ENCODE data around the gene SOHLH1. TPM values are rescaled to one million over a fixed set of nuclear protein-coding genes. Genes with fewer than 3 reads are reported as not detected.

SOHLH1 gene
- total RNA-seq, result not detected

DNA sequence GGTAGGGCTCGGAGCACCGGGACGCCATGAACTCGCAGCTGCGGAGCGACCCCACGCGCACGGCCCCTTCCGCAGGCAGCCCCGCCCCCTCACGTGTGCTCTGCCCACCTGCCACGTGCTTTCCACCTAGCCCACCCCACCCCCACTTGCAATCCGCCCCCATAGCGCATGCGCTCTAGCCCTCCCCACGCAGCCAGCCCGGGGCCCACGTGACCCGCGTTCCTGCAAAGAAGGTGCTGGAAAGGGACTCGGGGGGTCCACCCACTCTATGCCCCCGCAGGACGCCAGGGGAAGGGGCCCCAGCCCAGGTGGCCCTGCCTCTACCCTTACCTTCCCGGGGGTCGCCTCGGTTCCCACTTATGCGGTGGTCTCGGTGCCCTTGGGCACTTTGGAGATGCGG lies at the start of gene SOHLH1:
Gene SOHLH1, minus strand, starts transcription at position 42 of the 400 bp plus-strand sequence. Its CDS starts 14 bp downstream, at position 28.
- Mint-ChIP-seq H3K36me3 (no peaks in the 10 kb centered on the region), H3K27ac (no peak within 1 kb of the TSS), H3K4me1 (no peaks in the 10 kb centered on the region), H3K4me3 (no peak within 1 kb of the TSS), H3K27me3 (no peaks in the 10 kb centered on the region), H3K9me3 (no peaks in the 10 kb centered on the region)
- ATAC-seq (ENCODE audit: low read depth), result no peak
- POLR2A ChIA-PET, result no interaction called here
- DNase-seq, result no peak

DNA sequence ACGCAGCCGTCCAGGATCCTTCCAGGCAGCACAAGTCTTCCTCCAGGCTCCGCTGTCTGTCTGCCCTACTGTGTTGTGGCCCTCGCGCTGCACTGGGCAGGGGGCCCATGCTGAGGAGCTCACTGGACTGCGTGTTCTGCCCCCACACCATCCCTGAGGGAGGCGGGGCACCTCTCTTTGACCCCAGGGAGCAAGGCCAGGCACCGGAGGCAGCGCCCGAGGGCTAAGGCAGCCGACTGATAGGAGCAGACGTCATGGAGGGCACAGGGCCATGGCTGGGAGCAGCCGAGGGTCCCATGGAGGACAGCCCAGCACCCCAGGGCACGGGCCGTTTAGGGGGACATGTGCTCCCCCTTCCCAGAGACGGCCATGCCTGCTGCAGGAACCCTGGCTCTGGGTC lies 49.4 kb upstream of the SOHLH1 start:
- DNase-seq, result no peak
- H3K27me3 Mint-ChIP-seq, result no peaks in the 10 kb centered on the region
- POLR2A ChIA-PET, result no interaction called here
- no peaks in the 10 kb centered on the region for H3K4me1 Mint-ChIP-seq
- H3K36me3 Mint-ChIP-seq, result no peaks in the 10 kb centered on the region
- ATAC-seq (ENCODE audit: low read depth), result no peak
- H3K9me3 Mint-ChIP-seq, result no peaks in the 10 kb centered on the region
- no peak overlapping the region for H3K27ac Mint-ChIP-seq
- no peak overlapping the region for H3K4me3 Mint-ChIP-seq

DNA sequence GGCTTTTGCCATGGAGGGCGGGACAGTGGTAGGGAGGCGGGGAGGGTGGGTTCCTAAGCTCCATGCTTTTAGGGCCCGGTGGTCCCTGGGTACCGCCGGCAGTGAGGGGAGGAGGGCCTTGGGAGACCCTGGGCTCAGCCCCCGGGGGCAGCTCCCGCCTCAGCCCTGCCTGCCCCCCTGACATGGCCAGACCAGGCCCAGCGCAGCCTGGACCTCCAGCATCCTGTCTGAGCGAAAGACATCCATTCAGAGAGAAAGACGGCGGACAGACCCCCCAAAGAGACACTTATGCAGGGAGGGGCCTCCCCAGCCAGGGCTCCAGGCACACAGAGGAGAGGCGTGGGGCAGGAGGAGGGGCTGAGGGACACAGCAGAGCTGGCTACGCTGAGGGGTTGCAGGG lies 48.0 kb upstream of the SOHLH1 start:
- H3K36me3 Mint-ChIP-seq, result no peaks in the 10 kb centered on the region
- DNase-seq (no peak), ATAC-seq (ENCODE audit: low read depth) (no peak)
- no peaks in the 10 kb centered on the region for H3K9me3 Mint-ChIP-seq
- no peak overlapping the region for H3K4me3 Mint-ChIP-seq
- no peak overlapping the region for H3K27ac Mint-ChIP-seq
- POLR2A ChIA-PET, result no interaction called here
- no peaks in the 10 kb centered on the region for H3K4me1 Mint-ChIP-seq
- H3K27me3 Mint-ChIP-seq, result no peaks in the 10 kb centered on the region

- DNase-seq, result no peak
- Mint-ChIP-seq H3K4me1 (no peaks in the 10 kb centered on the region), H3K36me3 (no peaks in the 10 kb centered on the region), H3K27ac (no peak overlapping the region), H3K4me3 (no peak overlapping the region), H3K9me3 (no peaks in the 10 kb centered on the region), H3K27me3 (no peaks in the 10 kb centered on the region)
- ATAC-seq (ENCODE audit: low read depth), result no peak
- POLR2A ChIA-PET, result no interaction called here
These were observed 47.3 kb upstream of the SOHLH1 start for GRCh38 chr9:135746565-135746964.

- DNase-seq (no peak), ATAC-seq (ENCODE audit: low read depth) (no peak)
- no peak overlapping the region for H3K27ac Mint-ChIP-seq
- POLR2A ChIA-PET, result no interaction called here
- no peak overlapping the region for H3K4me3 Mint-ChIP-seq
- H3K27me3 Mint-ChIP-seq, result no peaks in the 10 kb centered on the region
- H3K9me3 Mint-ChIP-seq, result no peaks in the 10 kb centered on the region
- H3K4me1 Mint-ChIP-seq, result no peaks in the 10 kb centered on the region
- no peaks in the 10 kb centered on the region for H3K36me3 Mint-ChIP-seq
These were observed 46.5 kb upstream of the SOHLH1 start for GRCh38 chr9:135745686-135746324.

GRCh38 chr9:135745189-135745588 lies 45.9 kb upstream of the SOHLH1 start:
- no peak for ATAC-seq (ENCODE audit: low read depth)
- POLR2A ChIA-PET, result no interaction called here
- H3K27ac Mint-ChIP-seq, result no peak overlapping the region

DNA sequence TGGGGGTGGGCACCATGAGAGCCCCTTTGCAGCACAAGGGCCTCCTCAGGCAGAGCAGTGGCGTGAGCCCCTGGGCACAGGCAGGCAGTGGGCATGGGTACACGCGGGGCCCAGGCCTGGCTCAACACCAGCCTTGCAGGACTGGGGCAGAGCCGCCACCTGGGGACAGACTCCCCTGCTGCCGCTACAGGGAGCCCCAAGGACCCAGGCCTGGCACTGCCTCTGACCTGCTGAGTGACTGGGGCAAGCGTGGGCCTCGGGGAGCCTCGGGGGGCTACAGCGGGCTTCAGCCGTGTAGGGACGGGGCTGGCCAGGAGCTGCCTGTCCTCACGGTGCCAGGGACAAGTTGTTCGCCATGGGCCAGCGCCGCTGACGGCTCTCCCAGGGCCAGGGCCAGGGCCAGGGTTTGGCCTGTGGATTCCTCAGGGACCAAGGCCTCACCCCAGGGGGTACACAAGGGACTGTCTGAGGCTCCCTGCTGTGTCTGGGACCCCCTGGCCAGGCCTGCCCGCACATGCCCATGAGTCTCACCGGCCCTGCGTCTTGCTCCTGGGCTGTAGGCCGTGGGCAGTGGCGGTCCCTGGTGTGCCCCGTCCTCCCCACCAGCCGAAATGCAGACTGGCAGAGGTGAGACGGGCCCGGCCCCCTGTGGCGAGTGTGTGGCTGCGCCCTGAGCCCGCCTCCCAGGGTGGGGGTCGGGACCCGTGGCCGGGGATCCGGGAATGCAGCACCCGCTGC lies 45.2 kb upstream of the SOHLH1 start:
- Mint-ChIP-seq H3K27ac (no peak overlapping the region), H3K36me3 (no peaks in the 10 kb centered on the region), H3K4me1 (no peaks in the 10 kb centered on the region), H3K27me3 (no peaks in the 10 kb centered on the region), H3K9me3 (no peaks in the 10 kb centered on the region), H3K4me3 (no peak overlapping the region)
- ATAC-seq (ENCODE audit: low read depth) (no peak), DNase-seq (no peak)
- POLR2A ChIA-PET, result no interaction called here

More at GRCh38 chr9:135745189-135745588, 45.9 kb upstream of the SOHLH1 start:
- H3K36me3 Mint-ChIP-seq, result no peaks in the 10 kb centered on the region
- H3K27me3 Mint-ChIP-seq, result no peaks in the 10 kb centered on the region
- H3K9me3 Mint-ChIP-seq, result no peaks in the 10 kb centered on the region
- no peaks in the 10 kb centered on the region for H3K4me1 Mint-ChIP-seq
- H3K4me3 Mint-ChIP-seq, result no peak overlapping the region
- no peak for DNase-seq

DNA sequence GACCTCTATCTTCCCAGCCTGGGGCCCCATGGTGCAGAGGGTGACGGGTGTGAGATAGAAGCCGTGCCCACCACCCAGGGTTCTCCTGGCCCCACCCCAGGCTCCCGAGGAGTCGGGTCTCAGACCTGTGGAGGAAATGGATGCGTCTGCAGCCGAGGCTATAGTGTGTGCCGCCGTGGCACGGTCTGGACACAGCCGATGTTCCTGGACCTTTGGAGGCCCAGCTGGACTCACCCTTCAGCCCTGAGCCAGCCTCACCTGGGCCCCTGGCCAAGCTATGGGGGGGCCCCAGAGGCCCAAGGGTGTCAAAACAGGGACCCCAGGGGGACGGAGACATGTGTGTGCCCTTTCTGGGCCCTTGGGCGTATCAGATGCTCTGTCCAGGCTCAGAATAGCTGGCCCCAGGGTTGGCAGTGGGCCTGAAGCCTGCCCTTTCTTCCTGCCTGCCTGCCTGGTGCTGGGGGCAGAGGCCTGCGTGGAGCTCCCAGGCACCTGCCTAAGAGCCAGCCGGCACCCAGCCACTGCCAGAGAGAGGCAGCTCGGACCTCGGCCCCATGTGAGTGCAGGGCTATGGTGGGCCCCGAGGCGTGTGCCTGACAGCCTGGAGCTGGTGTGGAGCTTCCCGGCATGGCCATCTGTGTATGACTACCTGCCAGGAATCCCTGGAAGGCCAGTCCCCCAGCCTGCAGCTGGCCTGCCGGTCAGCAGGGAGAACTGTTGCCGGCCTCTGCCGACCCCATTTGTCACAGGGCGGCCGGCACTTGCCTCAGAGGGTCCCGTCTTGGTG lies 44.5 kb upstream of the SOHLH1 start:
- no peaks in the 10 kb centered on the region for H3K27me3 Mint-ChIP-seq
- DNase-seq, result no peak
- H3K27ac Mint-ChIP-seq, result no peak overlapping the region
- no peak for ATAC-seq (ENCODE audit: low read depth)
- H3K4me1 Mint-ChIP-seq, result no peaks in the 10 kb centered on the region
- H3K4me3 Mint-ChIP-seq, result no peak overlapping the region
- POLR2A ChIA-PET, result no interaction called here
- no peaks in the 10 kb centered on the region for H3K36me3 Mint-ChIP-seq
- no peaks in the 10 kb centered on the region for H3K9me3 Mint-ChIP-seq

DNA sequence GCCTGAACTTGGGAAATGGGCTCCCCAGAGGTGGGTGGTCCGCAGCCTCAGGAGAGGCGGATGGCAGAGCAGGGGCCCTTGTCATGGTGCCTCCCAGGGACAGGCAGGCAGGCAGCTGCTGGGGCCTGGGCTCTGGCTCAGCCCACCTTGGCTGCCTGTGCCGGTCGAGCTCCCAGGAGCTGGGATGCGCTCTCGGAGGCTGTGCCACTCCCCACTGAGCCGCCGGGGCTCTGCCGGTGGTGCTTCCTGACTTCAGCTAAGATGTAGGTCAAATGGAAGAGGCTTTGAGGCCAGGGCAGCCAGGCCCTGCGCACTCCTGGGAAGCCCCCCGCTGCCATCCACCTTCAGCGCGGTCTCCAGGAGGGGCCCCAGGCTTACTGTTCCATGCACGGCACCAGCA lies 43.7 kb upstream of the SOHLH1 start:
- no peaks in the 10 kb centered on the region for H3K9me3 Mint-ChIP-seq
- no peak overlapping the region for H3K27ac Mint-ChIP-seq
- no peaks in the 10 kb centered on the region for H3K27me3 Mint-ChIP-seq
- no peaks in the 10 kb centered on the region for H3K4me1 Mint-ChIP-seq
- POLR2A ChIA-PET, result no interaction called here
- ATAC-seq (ENCODE audit: low read depth), result no peak
- H3K4me3 Mint-ChIP-seq, result no peak overlapping the region
- no peak for DNase-seq
- no peaks in the 10 kb centered on the region for H3K36me3 Mint-ChIP-seq

DNA sequence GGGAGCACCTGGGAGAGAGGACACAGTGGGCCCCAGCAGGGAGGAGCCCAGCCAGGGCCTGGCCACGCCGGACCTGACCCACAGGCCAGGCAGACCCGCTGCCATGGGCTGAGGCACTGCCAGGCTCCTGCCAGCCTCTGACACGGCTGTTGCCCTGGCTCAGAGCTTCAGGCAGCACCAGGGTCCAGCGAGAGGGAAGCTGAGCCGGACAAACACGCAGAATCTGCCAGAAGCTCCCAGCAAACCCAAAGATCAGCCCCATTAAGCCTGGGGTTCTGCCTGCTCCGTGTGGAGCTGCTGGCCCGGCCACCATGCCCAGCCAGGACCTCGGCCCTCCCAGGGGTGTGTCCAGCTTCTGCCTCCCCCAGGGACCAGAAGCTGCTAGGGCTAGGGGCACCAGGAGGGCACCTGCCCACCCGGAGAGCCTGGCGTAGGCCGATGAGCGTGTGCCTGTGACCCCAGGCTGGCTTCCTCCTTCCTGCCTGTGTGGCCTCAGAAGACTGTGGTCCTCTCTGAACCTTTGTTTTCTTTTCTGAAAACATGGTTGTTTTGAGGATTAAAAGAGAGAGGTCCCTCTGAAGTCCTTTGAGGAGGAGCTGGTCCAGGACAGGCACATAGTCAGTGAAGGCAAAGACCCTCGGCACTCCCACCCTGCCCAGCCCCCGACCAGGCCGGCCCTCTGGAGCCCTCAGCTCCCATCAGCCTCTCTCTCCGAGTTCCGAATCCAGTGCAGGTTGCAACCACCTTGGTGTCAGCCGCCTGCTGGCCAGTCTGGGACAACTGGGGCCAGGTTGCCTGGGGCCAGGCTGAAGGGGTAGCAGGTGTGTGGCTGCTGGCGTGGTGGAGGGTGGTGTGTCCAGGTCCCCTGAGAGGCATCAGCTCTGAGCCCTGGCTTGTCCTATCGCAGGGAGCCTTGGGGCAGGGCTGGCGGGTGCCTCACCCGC lies 42.3 kb upstream of the SOHLH1 start:
- DNase-seq, result no peak
- Mint-ChIP-seq H3K4me3 (no peak overlapping the region), H3K4me1 (no peaks in the 10 kb centered on the region), H3K27me3 (peaks cover 5% of the 10 kb centered on the region), H3K27ac (no peak overlapping the region), H3K36me3 (no peaks in the 10 kb centered on the region), H3K9me3 (no peaks in the 10 kb centered on the region)
- POLR2A ChIA-PET, result no interaction called here
- ATAC-seq (ENCODE audit: low read depth), result no peak

DNA sequence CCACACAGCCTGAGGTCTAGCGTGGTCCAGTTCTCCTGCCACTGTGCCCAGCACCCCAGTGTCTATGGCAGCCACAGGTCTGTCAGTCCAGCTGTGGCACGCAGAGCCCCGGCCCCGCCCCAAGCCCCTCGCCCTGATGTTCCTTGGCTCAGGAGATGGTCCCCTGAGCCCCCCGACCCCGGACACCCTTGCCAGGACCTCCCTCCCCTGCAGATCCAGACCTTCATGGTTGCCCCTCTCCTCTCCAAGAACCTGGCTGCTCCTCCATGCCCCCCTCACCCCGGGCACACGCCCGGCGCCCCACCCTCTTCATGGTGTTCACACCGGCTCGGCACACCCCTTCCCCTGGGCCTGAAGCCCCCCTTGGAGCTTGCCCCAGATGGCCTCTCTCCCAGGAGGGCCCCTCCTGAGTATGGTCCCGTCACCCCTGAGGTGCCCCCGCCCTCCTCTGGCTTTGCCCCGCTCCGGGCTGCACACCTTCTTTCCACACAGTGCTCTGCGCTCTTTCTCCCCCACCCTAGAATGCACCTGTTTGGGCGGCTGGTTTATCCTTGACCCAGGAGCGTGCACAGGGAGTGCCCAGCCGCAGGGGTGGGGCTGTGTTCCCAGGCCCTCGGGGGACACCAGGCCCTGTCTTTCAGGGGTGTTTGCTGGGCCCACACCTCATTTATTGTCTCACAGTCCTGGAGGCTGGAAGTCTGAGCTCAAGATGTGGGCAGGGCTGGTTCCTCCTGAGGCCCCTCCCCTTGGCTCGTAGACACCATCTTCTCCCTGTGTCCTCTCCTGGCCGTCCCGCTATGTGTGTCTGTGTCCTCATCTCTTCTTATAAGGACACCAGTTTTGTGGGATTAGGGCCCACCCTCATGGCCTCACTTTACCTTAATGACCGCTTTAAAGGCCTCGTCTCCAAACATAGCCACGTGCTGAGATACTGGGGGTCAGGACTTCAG lies 40.3 kb upstream of the SOHLH1 start:
- Mint-ChIP-seq H3K27me3 (peaks cover 5% of the 10 kb centered on the region), H3K27ac (no peak overlapping the region), H3K4me3 (no peak overlapping the region), H3K4me1 (no peaks in the 10 kb centered on the region), H3K9me3 (no peaks in the 10 kb centered on the region), H3K36me3 (no peaks in the 10 kb centered on the region)
- DNase-seq (no peak), ATAC-seq (ENCODE audit: low read depth) (no peak)
- POLR2A ChIA-PET, result no interaction called here

DNA sequence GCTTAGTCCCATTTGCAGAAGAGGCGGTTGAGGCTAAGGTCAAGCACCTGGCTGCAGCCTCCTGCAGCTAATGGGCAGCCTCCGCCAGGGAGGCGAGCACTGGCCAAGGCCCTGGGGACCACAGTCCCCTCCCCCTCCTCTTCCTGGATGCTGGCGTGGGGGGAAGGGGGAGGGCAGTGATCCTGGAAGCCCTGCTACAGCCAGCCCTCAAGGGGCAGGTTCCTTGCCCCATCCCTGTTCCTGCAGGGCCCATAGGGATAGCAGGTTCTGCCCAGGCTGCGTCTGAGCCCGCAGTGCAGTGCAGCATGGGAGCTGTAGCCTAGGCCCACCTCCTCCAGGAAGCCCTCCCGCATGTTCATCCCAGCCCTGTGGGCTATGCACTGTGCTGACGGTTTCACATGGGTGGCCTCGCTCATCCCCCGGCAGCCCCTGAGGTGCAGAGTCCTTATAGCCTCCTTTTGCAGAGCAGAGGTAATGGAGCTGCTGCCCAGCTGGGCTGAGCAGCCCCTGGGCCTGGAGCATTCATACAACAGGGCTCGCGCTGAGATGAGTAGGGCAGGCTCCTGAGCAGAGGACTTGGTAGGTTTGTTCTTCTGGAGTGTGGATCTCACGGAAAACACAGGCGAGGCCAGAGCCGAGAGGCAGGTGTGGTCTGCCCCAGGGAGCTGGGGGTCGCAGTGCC lies 38.7 kb upstream of the SOHLH1 start:
- ATAC-seq (ENCODE audit: low read depth), result no peak
- Mint-ChIP-seq H3K27me3 (peaks cover 5% of the 10 kb centered on the region), H3K4me1 (no peaks in the 10 kb centered on the region), H3K4me3 (no peak overlapping the region), H3K9me3 (peaks cover 1% of the 10 kb centered on the region), H3K27ac (no peak overlapping the region), H3K36me3 (no peaks in the 10 kb centered on the region)
- POLR2A ChIA-PET, result no interaction called here
- no peak for DNase-seq

Data from activated naive CD8-positive, alpha-beta T cell treated with anti-CD3 and anti-CD28 coated beads, Interleukin-2, amount 10 ng/mL, durations not matched to agents 7 days and 5 days (primary cell).